Endothelial cell of umbilical vein (primary cell): Measurements from ENCODE around the gene PAX1.

Experiments used
- EZH2 ChIP-seq: IDR thresholded peaks from 2 replicates; pipeline ENCODE4 v1.6.1; 2012; ENCODE audit warnings: borderline replicate concordance, low read depth, mild to moderate bottlenecking, moderate library complexity, low read length, inconsistent platforms; ENCODE audit not compliant: severe bottlenecking
- GATA2 ChIP-seq: IDR thresholded peaks from 2 replicates; pipeline ENCODE4 v1.7.0; 2011; ENCODE audit warnings: low read depth, mild to moderate bottlenecking, moderate library complexity, mixed read lengths, low read length; ENCODE audit not compliant: insufficient read length, insufficient read depth
- JUN ChIP-seq: IDR thresholded peaks from 2 replicates; pipeline ENCODE4 v1.6.1; 2011; ENCODE audit warnings: borderline replicate concordance, low read depth; ENCODE audit not compliant: insufficient read length, insufficient read depth
- POLR2A ChIP-seq: IDR thresholded peaks from 2 replicates; pipeline ENCODE4 v1.6.1; 2012; ENCODE audit warnings: low read depth, mild to moderate bottlenecking, control low read depth, low read length
- POLR2AphosphoS5 ChIP-seq: IDR thresholded peaks from 2 replicates; pipeline ENCODE4 v1.6.1; 2012; ENCODE audit warnings: low read depth, mild to moderate bottlenecking, control low read depth, low read length, moderate library complexity; ENCODE audit not compliant: insufficient read depth
- TF ChIP-seq, protein P1 (sequence below), 2 donors: IDR thresholded peaks; 1 replicate in 1 of 2; 2 replicates in 1 of 2; pipeline ENCODE4 v1.5.1; 2011; ENCODE audit warnings: low read length in 2 of 2, mild to moderate bottlenecking in 2 of 2, moderate library complexity in 2 of 2, control low read depth in 1 of 2, inconsistent platforms in 1 of 2, low read depth in 1 of 2; ENCODE audit not compliant: insufficient read depth in 1 of 2; ENCODE audit errors: extremely low read depth in 1 of 2
- TF ChIP-seq, protein P2 (sequence below): IDR thresholded peaks from 2 replicates; pipeline ENCODE4 v1.6.1; 2011; ENCODE audit not compliant: insufficient read depth, insufficient read length

DNA sequence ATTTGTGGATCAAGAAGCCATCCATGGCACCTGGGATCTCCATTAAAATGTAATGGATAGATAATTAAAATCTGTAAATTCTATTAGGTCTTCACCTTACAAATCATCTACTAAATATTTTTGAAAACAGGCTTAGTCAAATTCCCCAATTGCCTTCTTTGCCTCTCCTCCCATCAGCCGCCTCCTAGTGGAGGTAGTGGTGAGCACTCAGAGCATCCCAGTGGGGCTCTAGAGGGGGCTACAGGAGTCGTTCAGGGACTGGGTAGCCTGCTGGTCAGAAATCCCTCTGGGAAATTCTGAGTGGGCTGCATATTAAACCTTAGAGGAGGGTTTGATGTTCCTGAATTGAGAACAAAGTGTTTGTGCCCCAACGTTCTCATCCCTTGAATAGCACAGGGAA is 20.8 kb upstream of the PAX1 start:
- TF ChIP-seq, protein P1, sequence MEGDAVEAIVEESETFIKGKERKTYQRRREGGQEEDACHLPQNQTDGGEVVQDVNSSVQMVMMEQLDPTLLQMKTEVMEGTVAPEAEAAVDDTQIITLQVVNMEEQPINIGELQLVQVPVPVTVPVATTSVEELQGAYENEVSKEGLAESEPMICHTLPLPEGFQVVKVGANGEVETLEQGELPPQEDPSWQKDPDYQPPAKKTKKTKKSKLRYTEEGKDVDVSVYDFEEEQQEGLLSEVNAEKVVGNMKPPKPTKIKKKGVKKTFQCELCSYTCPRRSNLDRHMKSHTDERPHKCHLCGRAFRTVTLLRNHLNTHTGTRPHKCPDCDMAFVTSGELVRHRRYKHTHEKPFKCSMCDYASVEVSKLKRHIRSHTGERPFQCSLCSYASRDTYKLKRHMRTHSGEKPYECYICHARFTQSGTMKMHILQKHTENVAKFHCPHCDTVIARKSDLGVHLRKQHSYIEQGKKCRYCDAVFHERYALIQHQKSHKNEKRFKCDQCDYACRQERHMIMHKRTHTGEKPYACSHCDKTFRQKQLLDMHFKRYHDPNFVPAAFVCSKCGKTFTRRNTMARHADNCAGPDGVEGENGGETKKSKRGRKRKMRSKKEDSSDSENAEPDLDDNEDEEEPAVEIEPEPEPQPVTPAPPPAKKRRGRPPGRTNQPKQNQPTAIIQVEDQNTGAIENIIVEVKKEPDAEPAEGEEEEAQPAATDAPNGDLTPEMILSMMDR (IDR thresholded peaks at IDR 0.05; ENCODE audit: extremely low read depth in 1 of 2, insufficient read depth in 1 of 2, low read depth in 1 of 2, low read length in 2 of 2), result no peak
- TF ChIP-seq POLR2AphosphoS5 (no peak), GATA2 (no peak), POLR2A (no peak), EZH2 (no peak), JUN (no peak)
- TF ChIP-seq, protein P2, sequence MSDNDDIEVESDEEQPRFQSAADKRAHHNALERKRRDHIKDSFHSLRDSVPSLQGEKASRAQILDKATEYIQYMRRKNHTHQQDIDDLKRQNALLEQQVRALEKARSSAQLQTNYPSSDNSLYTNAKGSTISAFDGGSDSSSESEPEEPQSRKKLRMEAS, result no peak
